GM18861 (cell line): Measurements from ENCODE around the gene ST8SIA6.
"Not testable (repeated sequence)": the region's sequence is repeated elsewhere in the genome, so short reads cannot be mapped to it uniquely, and the experiment has no call there.

Experiments
- ATAC-seq: cut with Tn5 transposase; IDR thresholded peaks from one replicate; pipeline ENCODE4 v1.9.1; 2021; ENCODE audit not compliant: unreplicated experiment

Gene ST8SIA6

GRCh38 chr10:17457083-17457482 lies 2.7 kb upstream of the ST8SIA6 start:
- no peak for ATAC-seq

- no peak for ATAC-seq
These were observed 1.7 kb upstream of the ST8SIA6 start for GRCh38 chr10:17456032-17456548.

- ATAC-seq = no peak
These were observed 673 bp upstream of the ST8SIA6 start for GRCh38 chr10:17455015-17455520.

GRCh38 chr10:17453373-17454091 lies 863 bp downstream of the ST8SIA6 start:
- no peak for ATAC-seq

- ATAC-seq = no peak
These were observed 1.4 kb downstream of the ST8SIA6 start for GRCh38 chr10:17453035-17453372.

GRCh38 chr10:17452060-17452841 lies 2.1 kb downstream of the ST8SIA6 start:
- no peak for ATAC-seq

- no peak for ATAC-seq
These were observed 4.4 kb downstream of the ST8SIA6 start for GRCh38 chr10:17450024-17450423.

- no peak for ATAC-seq
These were observed 8.9 kb downstream of the ST8SIA6 start for GRCh38 chr10:17445400-17445998.

GRCh38 chr10:17444388-17444714 lies 10.0 kb downstream of the ST8SIA6 start:
- ATAC-seq = no peak

- peak; percentile 94 for ATAC-seq
These were observed 10.5 kb downstream of the ST8SIA6 start for GRCh38 chr10:17443707-17444387.

GRCh38 chr10:17438583-17438982 lies 15.8 kb downstream of the ST8SIA6 start:
- ATAC-seq = no peak

- not testable (repeated sequence) for ATAC-seq
These were observed 17.8 kb downstream of the ST8SIA6 start for GRCh38 chr10:17436578-17436977.

GRCh38 chr10:17435953-17436352 lies 18.4 kb downstream of the ST8SIA6 start:
- ATAC-seq = no peak

- ATAC-seq = no peak
These were observed 19.2 kb downstream of the ST8SIA6 start for GRCh38 chr10:17435187-17435586.

- ATAC-seq = no peak
These were observed 21.7 kb downstream of the ST8SIA6 start for GRCh38 chr10:17432723-17433122.

- no peak for ATAC-seq
These were observed 22.5 kb downstream of the ST8SIA6 start for GRCh38 chr10:17431871-17432311.

GRCh38 chr10:17430647-17431355 lies 23.6 kb downstream of the ST8SIA6 start:
- no peak for ATAC-seq

- no peak for ATAC-seq
These were observed 24.9 kb downstream of the ST8SIA6 start for GRCh38 chr10:17429490-17429889.

- no peak for ATAC-seq
These were observed 25.9 kb downstream of the ST8SIA6 start for GRCh38 chr10:17428351-17429097.
